ENCODE measurements around the gene POLN.

POLN gene

GRCh38 chr4:2252530-2253091 lies 10.7 kb upstream of the POLN start:
- Histone ChIP-seq H3K27me3 (ENCODE audit: control insufficient read depth in 1 of 2, insufficient read depth in 2 of 2, low read length in 2 of 2) (no peaks in the 10 kb centered on the region), H3K9ac (ENCODE audit: low read length) (no peak overlapping the region), H3K9me3 (ENCODE audit: low read length) (no peaks in the 10 kb centered on the region), H3K4me3 (ENCODE audit: low read depth in 1 of 2, low read length in 2 of 2) (no peak overlapping the region), H3K36me3 (ENCODE audit: insufficient read depth, low read length) (peaks cover 45% of the 10 kb centered on the region), H3K27ac (ENCODE audit: low read depth, low read length) (no peak overlapping the region), H3K4me1 (ENCODE audit: insufficient read depth, low read length) (peaks cover 31% of the 10 kb centered on the region)

- Histone ChIP-seq H3K4me1 (ENCODE audit: insufficient read depth, low read length) (peaks cover 25% of the 10 kb centered on the region), H3K27me3 (ENCODE audit: control insufficient read depth in 1 of 2, insufficient read depth in 2 of 2, low read length in 2 of 2) (no peaks in the 10 kb centered on the region), H3K36me3 (ENCODE audit: insufficient read depth, low read length) (peaks cover 42% of the 10 kb centered on the region), H3K27ac (ENCODE audit: low read depth, low read length) (no peak overlapping the region), H3K9me3 (ENCODE audit: low read length) (no peaks in the 10 kb centered on the region), H3K9ac (ENCODE audit: low read length) (no peak overlapping the region), H3K4me3 (ENCODE audit: low read depth in 1 of 2, low read length in 2 of 2) (no peak overlapping the region)
These were observed 10.0 kb upstream of the POLN start for GRCh38 chr4:2251795-2252529.

GRCh38 chr4:2251073-2251794 lies 9.3 kb upstream of the POLN start:
- H3K9ac ChIP-seq (ENCODE audit: low read length) = no peak overlapping the region
- H3K27ac ChIP-seq (ENCODE audit: low read depth, low read length) = no peak overlapping the region
- no peak overlapping the region for H3K4me3 ChIP-seq (ENCODE audit: low read depth in 1 of 2, low read length in 2 of 2)
- peaks cover 42% of the 10 kb centered on the region for H3K36me3 ChIP-seq (ENCODE audit: insufficient read depth, low read length)
- no peaks in the 10 kb centered on the region for H3K27me3 ChIP-seq (ENCODE audit: control insufficient read depth in 1 of 2, insufficient read depth in 2 of 2, low read length in 2 of 2)
- H3K4me1 ChIP-seq (ENCODE audit: insufficient read depth, low read length) = peaks cover 18% of the 10 kb centered on the region
- no peaks in the 10 kb centered on the region for H3K9me3 ChIP-seq (ENCODE audit: low read length)

- Histone ChIP-seq H3K27me3 (ENCODE audit: control insufficient read depth in 1 of 2, insufficient read depth in 2 of 2, low read length in 2 of 2) (no peaks in the 10 kb centered on the region), H3K9me3 (ENCODE audit: low read length) (no peaks in the 10 kb centered on the region), H3K36me3 (ENCODE audit: insufficient read depth, low read length) (peaks cover 42% of the 10 kb centered on the region), H3K4me3 (ENCODE audit: low read depth in 1 of 2, low read length in 2 of 2) (no peak overlapping the region), H3K4me1 (ENCODE audit: insufficient read depth, low read length) (peaks cover 11% of the 10 kb centered on the region), H3K9ac (ENCODE audit: low read length) (no peak overlapping the region), H3K27ac (ENCODE audit: low read depth, low read length) (no peak overlapping the region)
These were observed 8.6 kb upstream of the POLN start for GRCh38 chr4:2250357-2251072.

- Histone ChIP-seq H3K4me1 (ENCODE audit: insufficient read depth, low read length) (peaks cover 6% of the 10 kb centered on the region), H3K9ac (ENCODE audit: low read length) (no peak overlapping the region), H3K9me3 (ENCODE audit: low read length) (no peaks in the 10 kb centered on the region), H3K27ac (ENCODE audit: low read depth, low read length) (no peak overlapping the region), H3K4me3 (ENCODE audit: low read depth in 1 of 2, low read length in 2 of 2) (no peak overlapping the region), H3K27me3 (ENCODE audit: control insufficient read depth in 1 of 2, insufficient read depth in 2 of 2, low read length in 2 of 2) (no peaks in the 10 kb centered on the region), H3K36me3 (ENCODE audit: insufficient read depth, low read length) (peaks cover 39% of the 10 kb centered on the region)
These were observed 7.8 kb upstream of the POLN start for GRCh38 chr4:2249526-2250356.

- no peaks in the 10 kb centered on the region for H3K9me3 ChIP-seq (ENCODE audit: low read length)
- no peaks in the 10 kb centered on the region for H3K27me3 ChIP-seq (ENCODE audit: control insufficient read depth in 1 of 2, insufficient read depth in 2 of 2, low read length in 2 of 2)
- no peak overlapping the region for H3K9ac ChIP-seq (ENCODE audit: low read length)
- peaks cover 34% of the 10 kb centered on the region for H3K36me3 ChIP-seq (ENCODE audit: insufficient read depth, low read length)
- H3K27ac ChIP-seq (ENCODE audit: low read depth, low read length) = no peak overlapping the region
- peaks cover 9% of the 10 kb centered on the region for H3K4me1 ChIP-seq (ENCODE audit: insufficient read depth, low read length)
- no peak overlapping the region for H3K4me3 ChIP-seq (ENCODE audit: low read depth in 1 of 2, low read length in 2 of 2)
These were observed 6.9 kb upstream of the POLN start for GRCh38 chr4:2248821-2249261.

GRCh38 chr4:2248044-2248780 lies 6.3 kb upstream of the POLN start:
- Histone ChIP-seq H3K27ac (ENCODE audit: low read depth, low read length) (no peak overlapping the region), H3K4me3 (ENCODE audit: low read depth in 1 of 2, low read length in 2 of 2) (no peak overlapping the region), H3K9me3 (ENCODE audit: low read length) (no peaks in the 10 kb centered on the region), H3K4me1 (ENCODE audit: insufficient read depth, low read length) (peaks cover 12% of the 10 kb centered on the region), H3K27me3 (ENCODE audit: control insufficient read depth in 1 of 2, insufficient read depth in 2 of 2, low read length in 2 of 2) (no peaks in the 10 kb centered on the region), H3K9ac (ENCODE audit: low read length) (no peak overlapping the region), H3K36me3 (ENCODE audit: insufficient read depth, low read length) (peaks cover 28% of the 10 kb centered on the region)

GRCh38 chr4:2247128-2248043 lies 5.5 kb upstream of the POLN start:
- peaks cover 23% of the 10 kb centered on the region for H3K36me3 ChIP-seq (ENCODE audit: insufficient read depth, low read length)

GRCh38 chr4:2246384-2247127 lies 4.6 kb upstream of the POLN start:
- Histone ChIP-seq H3K27ac (ENCODE audit: low read depth, low read length) (no peak overlapping the region), H3K36me3 (ENCODE audit: insufficient read depth, low read length) (peaks cover 17% of the 10 kb centered on the region), H3K4me1 (ENCODE audit: insufficient read depth, low read length) (peaks cover 12% of the 10 kb centered on the region), H3K27me3 (ENCODE audit: control insufficient read depth in 1 of 2, insufficient read depth in 2 of 2, low read length in 2 of 2) (no peaks in the 10 kb centered on the region), H3K4me3 (ENCODE audit: low read depth in 1 of 2, low read length in 2 of 2) (no peak overlapping the region), H3K9ac (ENCODE audit: low read length) (no peak overlapping the region), H3K9me3 (ENCODE audit: low read length) (no peaks in the 10 kb centered on the region)

More at GRCh38 chr4:2247128-2248043, 5.5 kb upstream of the POLN start:
- Histone ChIP-seq H3K4me3 (ENCODE audit: low read depth in 1 of 2, low read length in 2 of 2) (no peak overlapping the region), H3K9ac (ENCODE audit: low read length) (no peak overlapping the region), H3K27me3 (ENCODE audit: control insufficient read depth in 1 of 2, insufficient read depth in 2 of 2, low read length in 2 of 2) (no peaks in the 10 kb centered on the region), H3K4me1 (ENCODE audit: insufficient read depth, low read length) (peaks cover 12% of the 10 kb centered on the region), H3K9me3 (ENCODE audit: low read length) (no peaks in the 10 kb centered on the region), H3K27ac (ENCODE audit: low read depth, low read length) (no peak overlapping the region)

Measured in muscle layer of colon (tissue), 2 donors.